DMS153 treated with DMSO at 0.1 percent for 48 hours (cell line): ENCODE results near the gene MRLN.

Experiments
- DNase-seq: peaks from one replicate; lab custom pipeline; 2025; ENCODE audit not compliant: unreplicated experiment; lab: John Stamatoyannopoulos, UW

Gene MRLN

DNA sequence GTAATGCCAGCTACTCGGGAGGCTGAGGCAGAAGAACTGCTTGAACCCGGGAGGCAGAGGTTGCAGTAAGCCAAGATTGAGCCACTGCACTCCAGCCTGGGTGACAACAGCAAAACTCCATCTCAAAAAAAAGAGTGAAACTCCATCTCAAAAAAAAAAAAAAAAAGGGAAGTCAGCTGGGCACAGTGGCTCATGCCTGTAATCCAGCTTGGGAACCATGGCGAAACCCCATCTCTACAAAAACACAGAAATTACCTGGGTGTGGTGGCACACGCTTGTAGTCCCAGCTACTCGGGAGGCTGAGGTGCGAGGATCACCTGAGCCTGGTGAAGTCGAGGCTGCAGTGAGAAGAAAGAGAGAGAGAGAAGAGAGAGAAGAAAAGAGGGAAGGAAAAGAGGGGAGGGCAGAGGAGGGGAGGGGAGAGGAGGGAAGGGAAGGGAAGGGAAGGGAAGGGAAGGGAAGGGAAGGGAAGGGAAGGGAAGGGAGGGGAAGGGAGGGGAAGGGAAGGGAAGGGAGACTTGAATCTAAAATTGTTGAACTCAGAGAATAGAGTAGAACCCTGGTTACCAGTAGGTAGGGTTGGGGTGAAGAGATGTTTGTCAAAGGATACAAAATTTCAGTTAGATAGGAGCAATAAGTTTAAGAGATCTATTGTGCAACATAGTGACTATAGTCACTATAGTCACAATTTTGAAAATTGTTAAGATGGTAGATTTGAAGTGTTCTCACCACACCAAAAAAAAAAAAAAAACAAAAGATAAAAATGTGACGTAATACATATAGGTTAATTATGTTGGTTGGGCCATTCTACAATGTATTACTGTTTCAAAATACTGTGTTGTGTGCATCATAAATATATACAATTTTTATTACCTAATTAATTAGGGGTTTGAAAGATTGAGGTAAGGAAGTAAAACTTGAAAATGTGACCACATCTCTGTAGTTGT is 46.1 kb downstream of the MRLN start:
- DNase-seq = no peak

DNA sequence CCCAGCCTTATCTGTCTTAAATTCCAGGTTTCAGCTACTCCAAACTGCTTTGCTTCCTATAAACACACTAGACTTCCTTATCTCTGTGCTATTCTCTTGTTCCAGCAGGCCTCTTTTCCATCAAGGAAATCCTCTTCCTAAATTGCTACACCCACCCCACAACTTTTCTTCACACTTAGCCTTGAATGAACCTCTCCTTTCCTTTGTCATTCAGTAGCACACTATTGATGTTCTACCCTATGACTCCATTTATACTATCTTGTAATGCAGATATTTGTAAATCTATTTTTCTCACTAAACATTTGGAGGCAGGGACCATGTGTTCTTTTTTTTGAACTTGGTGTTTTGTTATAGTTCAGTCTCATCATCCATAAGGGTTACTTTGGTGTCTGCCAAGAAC is 47.3 kb downstream of the MRLN start:
- DNase-seq = no peak

DNA sequence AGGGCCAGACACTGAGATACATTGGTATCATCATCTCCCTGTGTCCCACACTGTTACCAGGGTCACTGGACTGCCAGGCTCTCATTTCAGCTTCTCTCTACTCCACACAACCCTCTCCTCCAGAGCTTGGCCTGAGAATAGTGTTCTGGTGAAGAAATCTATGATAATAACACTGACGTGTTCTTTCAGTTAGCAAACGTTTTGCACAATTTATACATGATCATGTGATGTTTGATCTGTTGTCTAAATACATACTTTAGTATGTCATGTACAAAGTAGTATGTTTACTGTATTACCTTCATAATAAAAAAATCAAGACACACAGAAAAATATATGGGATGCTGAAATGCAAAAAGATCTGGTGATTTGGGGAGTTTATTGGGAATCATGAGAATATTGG is 48.6 kb downstream of the MRLN start:
- DNase-seq = no peak

DNA sequence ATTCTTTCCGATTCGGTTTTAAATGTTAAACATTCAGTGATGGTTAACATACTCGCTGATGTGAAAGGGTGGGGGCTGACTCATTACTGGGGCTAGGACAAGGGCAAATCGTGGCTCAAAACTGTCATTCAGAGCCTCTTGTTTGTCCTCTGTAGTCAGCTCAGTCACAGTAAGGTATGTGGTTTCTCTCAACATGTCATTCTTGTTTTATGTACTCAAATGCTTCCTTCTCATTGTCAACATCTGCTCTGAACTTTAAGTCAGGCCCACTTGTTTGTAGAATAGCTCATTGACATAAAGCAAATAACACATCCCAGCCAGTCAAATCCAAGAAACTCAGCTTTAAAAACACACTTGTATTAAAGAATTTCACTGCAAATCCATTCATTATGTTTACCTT is 50.9 kb downstream of the MRLN start:
- peak; percentile 25 for DNase-seq

DNA sequence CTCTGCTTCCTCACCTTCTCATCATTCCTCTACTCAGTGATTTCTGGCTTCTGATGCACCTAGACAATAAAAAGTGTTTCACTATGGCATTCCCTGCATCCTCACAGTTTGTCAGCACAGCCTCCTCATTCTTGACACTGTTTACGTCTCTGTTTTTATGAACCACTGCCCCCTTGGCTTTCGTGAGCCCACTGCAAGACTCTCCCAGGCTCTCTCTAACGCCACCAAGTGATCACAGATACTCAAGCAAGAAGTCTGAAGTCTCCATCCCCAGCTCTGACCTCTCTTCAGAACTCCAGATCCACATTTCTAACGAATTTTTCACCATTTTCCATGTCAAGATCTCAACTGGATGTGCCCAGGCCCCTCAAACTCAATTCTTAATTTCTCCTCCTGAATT is 52.5 kb downstream of the MRLN start:
- DNase-seq = no peak

DNA sequence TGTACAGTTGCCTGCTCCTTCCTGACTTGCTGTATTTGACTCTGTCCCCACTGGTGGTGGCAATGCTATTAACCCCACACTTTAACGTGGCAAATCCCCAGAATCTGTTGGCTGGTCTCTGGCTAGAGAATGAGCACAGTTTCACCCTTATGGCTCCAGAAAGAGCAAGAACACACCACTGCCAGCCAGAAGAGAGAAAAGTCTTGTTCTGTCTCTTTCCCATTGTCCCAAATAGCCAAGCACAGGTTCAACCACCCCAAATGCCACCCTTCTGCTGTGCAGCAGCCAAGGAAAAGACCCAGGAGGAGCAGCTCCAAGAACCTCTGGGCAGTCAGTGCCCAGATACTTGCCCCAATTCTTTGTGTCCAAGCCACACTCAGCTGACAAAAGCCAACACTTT is 54.9 kb downstream of the MRLN start:
- no peak for DNase-seq

DNA sequence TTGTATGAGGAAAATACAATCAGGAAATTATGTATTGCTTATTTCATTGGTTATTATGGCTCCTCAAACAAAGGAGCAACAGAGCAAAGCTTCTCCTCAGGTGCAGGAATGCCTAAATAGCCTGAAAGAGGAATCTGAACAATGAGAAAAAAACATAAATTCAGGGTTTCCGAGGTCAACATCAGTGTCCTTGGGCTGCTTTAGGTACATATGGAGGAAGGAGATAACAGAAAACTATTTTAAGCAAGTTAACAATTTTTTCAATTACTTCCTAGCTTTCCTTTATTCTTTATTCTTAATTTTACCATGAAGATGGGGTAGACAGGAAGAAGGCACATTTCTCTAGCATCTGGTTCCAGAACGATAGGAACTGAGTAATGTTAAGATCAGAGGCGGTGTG is 57.6 kb downstream of the MRLN start:
- DNase-seq = no peak

DNA sequence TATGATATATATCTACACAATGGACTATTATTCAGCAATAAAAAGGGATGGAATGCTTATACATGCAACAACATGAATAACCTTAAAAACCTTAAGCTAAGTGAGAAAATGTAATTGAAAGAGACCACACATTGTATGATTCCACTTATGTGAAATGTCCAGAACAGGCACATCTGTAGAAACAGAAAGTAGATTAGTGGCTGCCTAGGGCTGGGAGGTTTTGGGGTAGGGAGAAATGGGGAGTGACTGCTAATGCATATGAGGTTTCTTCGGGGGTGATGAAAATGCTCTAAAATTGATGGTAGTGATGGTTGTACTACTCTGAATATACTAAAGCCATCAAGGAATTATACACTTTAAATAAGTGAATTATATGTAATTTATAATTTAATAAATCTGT is 58.3 kb downstream of the MRLN start:
- DNase-seq = no peak

DNA sequence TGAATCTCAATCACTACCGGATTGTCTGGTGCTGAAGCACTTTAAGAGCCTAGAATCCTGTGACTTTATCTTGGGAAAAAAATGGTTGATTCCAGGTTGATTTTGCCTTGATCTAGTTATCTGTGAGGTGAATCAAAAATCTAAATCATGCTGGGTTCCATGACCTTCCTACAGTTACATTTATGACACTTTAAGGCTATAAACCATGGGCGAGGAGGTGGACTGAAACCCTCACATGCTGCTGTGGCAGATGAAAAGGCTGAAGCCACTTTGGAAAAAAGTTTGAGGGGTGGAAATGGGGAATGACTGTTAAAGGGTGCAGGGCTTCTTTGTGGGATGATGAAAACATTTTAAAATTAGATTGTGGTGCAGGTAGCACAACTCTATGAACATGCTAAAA is 61.1 kb downstream of the MRLN start:
- DNase-seq = no peak

DNA sequence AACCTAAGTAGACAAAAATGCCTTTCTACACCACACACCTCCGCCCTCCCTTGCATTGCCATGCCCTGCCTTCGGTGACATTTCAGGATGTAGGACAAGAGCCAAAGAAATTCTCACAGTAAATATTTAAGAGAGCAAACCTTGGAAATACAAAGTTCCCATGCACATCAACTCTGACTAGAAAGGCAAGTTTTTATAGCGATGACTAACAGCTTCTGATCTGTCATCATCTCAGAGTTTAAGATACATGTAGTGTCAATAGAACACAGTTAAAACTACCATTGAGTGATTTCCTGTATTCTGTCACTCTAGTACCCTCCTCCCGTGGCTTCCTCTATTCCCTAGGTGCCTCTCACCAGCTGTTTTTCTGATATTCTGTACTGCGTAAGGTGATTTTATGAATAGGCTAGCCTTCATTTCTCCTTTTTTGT is 64.3 kb downstream of the MRLN start:
- no peak for DNase-seq

DNA sequence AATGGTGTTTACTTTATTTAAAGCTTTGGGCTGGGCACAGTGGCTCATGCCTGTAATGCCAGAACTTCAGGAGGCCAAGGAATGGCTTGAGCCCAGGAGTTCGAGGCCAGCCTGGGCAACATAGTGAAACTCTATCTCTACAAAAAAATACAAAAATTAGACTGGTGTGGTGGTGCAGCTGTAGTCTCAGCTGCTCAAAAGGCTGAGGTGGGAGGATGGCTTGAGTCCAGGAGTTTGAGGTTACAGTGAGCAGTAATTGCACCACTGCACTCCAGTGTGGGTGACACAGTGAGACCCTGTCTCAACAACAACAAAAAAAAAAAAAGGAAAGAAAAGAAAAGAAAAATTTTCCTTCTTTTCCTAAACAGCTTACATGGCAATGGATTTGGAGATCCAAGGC is 65.6 kb downstream of the MRLN start:
- DNase-seq = no peak
